ENCODE measurements around the gene RAB33A.
A peak's percentile ranks its signal among the peaks of the same experiment; 100 is the strongest.

RAB33A gene

GRCh38 chrX:130162094-130162735, 9.5 kb upstream of the RAB33A start:
- Mint-ChIP-seq H3K4me3 (no peak overlapping the region), H3K27ac (no peak overlapping the region), H3K4me1 (ENCODE audit: low read depth in 2 of 2) (peaks cover 5 to 21% of the 10 kb centered on the region in 2 donors), H3K27me3 (no peaks in the 10 kb centered on the region), H3K36me3 (ENCODE audit: insufficient read depth) (peaks cover 9% of the 10 kb centered on the region), H3K9me3 (no peaks in the 10 kb centered on the region)
- DNase-seq (no peak), ATAC-seq (replicated peaks) (no peak)

- H3K4me3 Mint-ChIP-seq: no peak overlapping the region
- H3K27ac Mint-ChIP-seq: no peak overlapping the region
- peaks cover 9% of the 10 kb centered on the region for H3K36me3 Mint-ChIP-seq (ENCODE audit: insufficient read depth)
- ATAC-seq (replicated peaks) (no peak), DNase-seq (no peak)
- no peaks in the 10 kb centered on the region for H3K27me3 Mint-ChIP-seq
- H3K9me3 Mint-ChIP-seq: no peaks in the 10 kb centered on the region
- peaks cover 7 to 21% of the 10 kb centered on the region in 2 donors for H3K4me1 Mint-ChIP-seq (ENCODE audit: low read depth in 2 of 2)
Observed at GRCh38 chrX:130163398-130163797, 8.4 kb upstream of the RAB33A start.

GRCh38 chrX:130165181-130165702, 6.5 kb upstream of the RAB33A start:
- Mint-ChIP-seq H3K4me1 (ENCODE audit: low read depth in 2 of 2) (peaks cover 7 to 21% of the 10 kb centered on the region in 2 donors), H3K27ac (peak overlapping the region; percentile 81 to 95), H3K4me3 (peak overlapping the region; percentile 81 to 95), H3K9me3 (no peaks in the 10 kb centered on the region), H3K36me3 (ENCODE audit: insufficient read depth) (peaks cover 9% of the 10 kb centered on the region), H3K27me3 (no peaks in the 10 kb centered on the region)
- no peak for DNase-seq
- peak; percentile 47 for ATAC-seq (replicated peaks)

- peak within 1 kb of the TSS; percentile 81 to 95 for H3K4me3 Mint-ChIP-seq
- H3K27ac Mint-ChIP-seq: peak within 1 kb of the TSS; percentile 81 to 95
- peaks cover 9 to 21% of the 10 kb centered on the region in 2 donors for H3K4me1 Mint-ChIP-seq (ENCODE audit: low read depth in 2 of 2)
- ATAC-seq (replicated peaks) (peak; percentile 91), DNase-seq (peak; percentile 79 to 80 (median 80))
- H3K9me3 Mint-ChIP-seq: no peaks in the 10 kb centered on the region
- no peaks in the 10 kb centered on the region for H3K27me3 Mint-ChIP-seq
- peaks cover 9% of the 10 kb centered on the region for H3K36me3 Mint-ChIP-seq (ENCODE audit: insufficient read depth)
Observed at GRCh38 chrX:130165703-130166502, 5.9 kb upstream of the RAB33A start, which contains the start of gene AIFM1. Gene AIFM1 (minus strand): TSS chrX:130165841. CDS start chrX:130165656, 185 bp downstream.

GRCh38 chrX:130166503-130166777, 5.3 kb upstream of the RAB33A start:
- peaks cover 10 to 21% of the 10 kb centered on the region in 2 donors for H3K4me1 Mint-ChIP-seq (ENCODE audit: low read depth in 2 of 2)
- H3K36me3 Mint-ChIP-seq (ENCODE audit: insufficient read depth): peaks cover 9% of the 10 kb centered on the region
- ATAC-seq (replicated peaks) (no peak), DNase-seq (no peak)
- peak overlapping the region; percentile 81 to 95 for H3K4me3 Mint-ChIP-seq
- H3K27me3 Mint-ChIP-seq: no peaks in the 10 kb centered on the region
- no peaks in the 10 kb centered on the region for H3K9me3 Mint-ChIP-seq
- peak overlapping the region; percentile 81 to 95 for H3K27ac Mint-ChIP-seq

GRCh38 chrX:130167040-130167439, 4.7 kb upstream of the RAB33A start:
- no peak for DNase-seq
- Mint-ChIP-seq H3K9me3 (no peaks in the 10 kb centered on the region), H3K4me1 (ENCODE audit: low read depth in 2 of 2) (peaks cover 10 to 21% of the 10 kb centered on the region in 2 donors), H3K36me3 (ENCODE audit: insufficient read depth) (peaks cover 10% of the 10 kb centered on the region), H3K27ac (peak overlapping the region; percentile 81 to 95), H3K4me3 (peak overlapping the region; percentile 81 to 95), H3K27me3 (no peaks in the 10 kb centered on the region)
- ATAC-seq (replicated peaks): no peak

GRCh38 chrX:130170752-130171445, 863 bp upstream of the RAB33A start:
- Mint-ChIP-seq H3K9me3 (no peaks in the 10 kb centered on the region), H3K27ac (peak overlapping the region; percentile 54 to 85), H3K4me3 (peak overlapping the region; percentile 89), H3K27me3 (no peaks in the 10 kb centered on the region), H3K36me3 (ENCODE audit: insufficient read depth) (peaks cover 12% of the 10 kb centered on the region), H3K4me1 (ENCODE audit: low read depth in 2 of 2) (peaks cover 23 to 30% of the 10 kb centered on the region in 2 donors)
- DNase-seq: peak; percentile 41 to 51 (median 45)
- peak; percentile 67 for ATAC-seq (replicated peaks)

GRCh38 chrX:130172127-130172845, 524 bp downstream of the RAB33A start:
- H3K4me1 Mint-ChIP-seq (ENCODE audit: low read depth in 2 of 2): peaks cover 26 to 30% of the 10 kb centered on the region in 2 donors

GRCh38 chrX:130173190-130173895, 1.6 kb downstream of the RAB33A start:
- ATAC-seq (replicated peaks): peak; percentile 4
- Mint-ChIP-seq H3K4me1 (ENCODE audit: low read depth in 2 of 2) (peaks cover 28 to 37% of the 10 kb centered on the region in 2 donors), H3K27ac (peak overlapping the region; percentile 87), H3K27me3 (no peaks in the 10 kb centered on the region), H3K9me3 (no peaks in the 10 kb centered on the region), H3K36me3 (ENCODE audit: insufficient read depth) (peaks cover 11% of the 10 kb centered on the region), H3K4me3 (peak overlapping the region; percentile 89)
- DNase-seq: no peak

More at GRCh38 chrX:130172127-130172845, 524 bp downstream of the RAB33A start:
- peaks cover 11% of the 10 kb centered on the region for H3K36me3 Mint-ChIP-seq (ENCODE audit: insufficient read depth)
- no peak for ATAC-seq (replicated peaks)
- H3K27ac Mint-ChIP-seq: peak overlapping the region; percentile 87
- DNase-seq: no peak
- no peaks in the 10 kb centered on the region for H3K27me3 Mint-ChIP-seq
- peak overlapping the region; percentile 89 for H3K4me3 Mint-ChIP-seq
- no peaks in the 10 kb centered on the region for H3K9me3 Mint-ChIP-seq

GRCh38 chrX:130174045-130174704, 2.4 kb downstream of the RAB33A start:
- ATAC-seq (replicated peaks) (no peak), DNase-seq (no peak)
- Mint-ChIP-seq H3K4me1 (ENCODE audit: low read depth in 2 of 2) (peaks cover 28 to 37% of the 10 kb centered on the region in 2 donors), H3K27me3 (no peaks in the 10 kb centered on the region), H3K27ac (peak overlapping the region; percentile 87), H3K36me3 (ENCODE audit: insufficient read depth) (peaks cover 14% of the 10 kb centered on the region), H3K4me3 (peak overlapping the region; percentile 89), H3K9me3 (no peaks in the 10 kb centered on the region)

GRCh38 chrX:130174937-130175336, 3.2 kb downstream of the RAB33A start:
- Mint-ChIP-seq H3K4me1 (ENCODE audit: low read depth in 2 of 2) (peaks cover 31 to 41% of the 10 kb centered on the region in 2 donors), H3K27ac (no peak overlapping the region), H3K27me3 (no peaks in the 10 kb centered on the region), H3K4me3 (peak overlapping the region in 1 of 2 donors; percentile 18), H3K36me3 (ENCODE audit: insufficient read depth) (peaks cover 14% of the 10 kb centered on the region), H3K9me3 (no peaks in the 10 kb centered on the region)
- DNase-seq (no peak), ATAC-seq (replicated peaks) (no peak)

GRCh38 chrX:130176354-130176776, 4.6 kb downstream of the RAB33A start:
- DNase-seq (no peak), ATAC-seq (replicated peaks) (no peak)
- peak overlapping the region; percentile 79 to 87 for H3K27ac Mint-ChIP-seq
- peak overlapping the region in 1 of 2 donors; percentile 10 for H3K4me3 Mint-ChIP-seq
- H3K36me3 Mint-ChIP-seq (ENCODE audit: insufficient read depth): peaks cover 14% of the 10 kb centered on the region
- H3K4me1 Mint-ChIP-seq (ENCODE audit: low read depth in 2 of 2): peaks cover 29 to 43% of the 10 kb centered on the region in 2 donors
- no peaks in the 10 kb centered on the region for H3K27me3 Mint-ChIP-seq
- H3K9me3 Mint-ChIP-seq: no peaks in the 10 kb centered on the region

All from effector memory CD8-positive, alpha-beta T cell (primary cell).